ENCODE measurements around the gene PINK1. TPM values are rescaled to one million over a fixed set of nuclear protein-coding genes. Genes with fewer than 3 reads are reported as not detected.
A peak's percentile ranks its signal among the peaks of the same experiment; 100 is the strongest.

PINK1 gene
- total RNA-seq, 1 donor from 2014 or later = 16.5 TPM

DNA sequence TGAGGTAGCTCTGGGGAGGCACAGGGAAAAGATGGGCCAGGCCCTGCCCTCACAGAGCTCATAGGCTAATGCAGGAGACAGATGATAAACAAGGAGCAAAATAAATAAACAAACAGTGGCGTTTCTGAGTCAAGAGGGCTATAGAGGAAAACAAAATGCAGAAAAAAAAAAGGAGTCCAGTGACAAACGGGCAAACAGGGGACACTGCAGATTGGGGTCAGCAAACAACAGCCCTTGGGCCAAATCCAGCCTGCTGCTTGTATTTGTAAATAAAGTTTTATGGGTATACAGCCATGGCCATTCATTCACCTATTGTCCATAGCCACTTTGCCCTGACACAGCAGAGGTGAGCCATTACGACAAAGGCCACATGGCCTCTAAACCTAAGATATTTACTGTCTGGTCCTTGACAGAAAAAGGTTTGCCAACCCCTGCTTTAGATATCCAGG lies 19.1 kb upstream of the PINK1 start:
- Mint-ChIP-seq H3K4me3 (no peak overlapping the region), H3K36me3 (ENCODE audit: low read depth) (no peaks in the 10 kb centered on the region), H3K27me3 (ENCODE audit: low read depth) (no peaks in the 10 kb centered on the region), H3K4me1 (peaks cover 18% of the 10 kb centered on the region), H3K9me3 (no peaks in the 10 kb centered on the region), H3K27ac (ENCODE audit: unreplicated experiment) (no peak overlapping the region)
- TF ChIP-seq, protein P1, sequence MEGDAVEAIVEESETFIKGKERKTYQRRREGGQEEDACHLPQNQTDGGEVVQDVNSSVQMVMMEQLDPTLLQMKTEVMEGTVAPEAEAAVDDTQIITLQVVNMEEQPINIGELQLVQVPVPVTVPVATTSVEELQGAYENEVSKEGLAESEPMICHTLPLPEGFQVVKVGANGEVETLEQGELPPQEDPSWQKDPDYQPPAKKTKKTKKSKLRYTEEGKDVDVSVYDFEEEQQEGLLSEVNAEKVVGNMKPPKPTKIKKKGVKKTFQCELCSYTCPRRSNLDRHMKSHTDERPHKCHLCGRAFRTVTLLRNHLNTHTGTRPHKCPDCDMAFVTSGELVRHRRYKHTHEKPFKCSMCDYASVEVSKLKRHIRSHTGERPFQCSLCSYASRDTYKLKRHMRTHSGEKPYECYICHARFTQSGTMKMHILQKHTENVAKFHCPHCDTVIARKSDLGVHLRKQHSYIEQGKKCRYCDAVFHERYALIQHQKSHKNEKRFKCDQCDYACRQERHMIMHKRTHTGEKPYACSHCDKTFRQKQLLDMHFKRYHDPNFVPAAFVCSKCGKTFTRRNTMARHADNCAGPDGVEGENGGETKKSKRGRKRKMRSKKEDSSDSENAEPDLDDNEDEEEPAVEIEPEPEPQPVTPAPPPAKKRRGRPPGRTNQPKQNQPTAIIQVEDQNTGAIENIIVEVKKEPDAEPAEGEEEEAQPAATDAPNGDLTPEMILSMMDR (conservative IDR thresholded peaks at IDR 0.05) = no peak
- no peak for DNase-seq (ENCODE audit: low read depth, low spot score)

DNA sequence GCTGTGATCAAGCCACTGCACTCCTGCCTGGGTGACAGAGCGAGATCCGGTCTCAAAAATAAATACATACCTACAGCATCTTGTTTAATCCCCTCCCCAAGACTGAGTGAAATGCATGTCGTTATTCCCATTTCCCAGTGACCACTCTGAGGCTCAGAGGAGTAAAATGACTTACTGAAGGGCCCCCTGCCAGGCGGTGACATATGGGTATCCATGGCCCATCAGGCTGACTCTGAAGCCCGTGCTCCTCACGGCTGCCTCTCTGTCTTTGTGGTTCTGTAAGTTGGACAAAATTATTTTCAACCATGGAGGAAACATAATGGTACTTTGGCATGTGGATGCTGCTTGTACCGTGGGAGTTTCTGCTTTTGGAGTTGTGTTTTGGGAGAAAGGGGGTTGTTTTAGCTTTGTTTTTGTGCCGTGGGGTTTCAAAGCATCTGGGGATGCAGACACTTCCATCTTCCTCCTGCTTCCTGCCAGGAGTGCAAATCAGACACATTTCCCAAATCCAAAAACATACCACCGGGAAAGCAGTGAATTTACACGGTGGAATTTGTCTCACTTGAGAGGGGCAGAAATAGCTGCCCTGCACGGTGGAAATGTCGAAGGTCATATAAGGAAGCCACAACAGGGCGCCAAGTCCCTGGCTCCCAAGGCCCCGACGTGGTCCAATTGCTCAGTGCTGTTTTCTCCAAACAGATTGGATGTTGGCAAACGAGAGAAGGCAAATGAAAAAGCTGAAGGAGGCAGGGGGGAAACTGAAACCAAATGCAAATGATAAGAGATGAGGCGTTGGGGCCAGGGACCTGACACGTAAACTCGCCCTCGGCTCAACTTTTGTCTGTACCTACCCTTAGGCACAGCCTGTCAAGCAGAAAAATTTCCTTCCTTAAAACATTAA lies 17.1 kb upstream of the PINK1 start:
- H3K27me3 Mint-ChIP-seq (ENCODE audit: low read depth) = no peaks in the 10 kb centered on the region
- DNase-seq (ENCODE audit: low read depth, low spot score) = no peak
- peaks cover 12% of the 10 kb centered on the region for H3K4me1 Mint-ChIP-seq
- H3K9me3 Mint-ChIP-seq = no peaks in the 10 kb centered on the region
- H3K4me3 Mint-ChIP-seq = no peak overlapping the region
- H3K27ac Mint-ChIP-seq (ENCODE audit: unreplicated experiment) = no peak overlapping the region
- TF ChIP-seq, protein P1 (conservative IDR thresholded peaks at IDR 0.05) = no peak
- no peaks in the 10 kb centered on the region for H3K36me3 Mint-ChIP-seq (ENCODE audit: low read depth)

DNA sequence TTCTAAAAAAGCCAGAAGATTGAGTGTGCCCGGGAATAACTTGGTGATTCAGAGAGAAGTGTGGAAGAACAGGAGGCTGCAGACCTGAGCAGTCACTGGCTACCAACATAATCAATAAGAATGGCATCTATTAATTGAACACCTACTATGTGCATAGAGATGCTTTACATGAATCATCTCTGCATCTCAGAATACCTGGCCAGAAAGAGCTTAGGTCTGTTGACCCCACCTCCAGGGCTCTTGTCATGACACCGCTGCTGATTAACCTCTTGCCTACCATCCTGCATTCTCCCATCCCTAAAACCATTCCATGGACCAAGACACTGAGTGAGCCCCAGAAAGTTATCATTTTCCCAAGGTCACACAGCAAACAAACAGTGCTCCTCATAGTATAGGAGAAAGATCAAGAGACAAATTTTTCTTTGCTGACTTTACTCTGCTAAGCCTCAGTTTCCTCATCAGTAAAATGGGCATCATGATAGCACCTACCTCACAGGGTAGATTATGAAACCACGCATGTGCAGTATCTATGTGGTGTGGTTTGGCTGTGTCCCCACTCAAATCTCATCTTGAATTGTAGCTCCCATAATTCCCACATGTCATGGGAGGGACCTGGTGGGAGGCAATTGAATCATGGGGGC lies 16.3 kb upstream of the PINK1 start:
- no peak overlapping the region for H3K27ac Mint-ChIP-seq (ENCODE audit: unreplicated experiment)
- TF ChIP-seq, protein P1 (conservative IDR thresholded peaks at IDR 0.05) = no peak
- peaks cover 11% of the 10 kb centered on the region for H3K4me1 Mint-ChIP-seq
- no peak for DNase-seq (ENCODE audit: low read depth, low spot score)
- no peaks in the 10 kb centered on the region for H3K27me3 Mint-ChIP-seq (ENCODE audit: low read depth)
- no peak overlapping the region for H3K4me3 Mint-ChIP-seq
- H3K9me3 Mint-ChIP-seq = no peaks in the 10 kb centered on the region
- no peaks in the 10 kb centered on the region for H3K36me3 Mint-ChIP-seq (ENCODE audit: low read depth)

DNA sequence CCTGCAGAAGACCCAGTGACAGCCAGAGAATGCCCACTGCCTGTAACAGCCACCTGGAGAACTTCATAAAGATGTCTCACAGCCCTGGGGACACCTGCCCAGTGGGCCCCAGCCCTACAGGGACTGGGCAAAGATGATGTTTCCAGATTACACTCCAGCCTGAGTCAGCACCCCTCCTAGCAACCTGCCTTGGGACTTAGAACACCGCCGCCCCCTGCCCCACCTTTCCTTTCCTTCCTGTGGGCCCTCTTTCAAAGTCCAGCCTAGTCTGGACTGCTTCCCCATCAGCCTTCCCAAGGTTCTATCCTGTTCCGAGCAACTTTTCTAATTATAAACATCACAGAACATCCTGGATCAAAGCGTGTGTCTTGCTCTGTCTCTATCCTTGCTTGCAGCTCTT lies 14.7 kb upstream of the PINK1 start:
- DNase-seq (ENCODE audit: low read depth, low spot score) = no peak
- Mint-ChIP-seq H3K36me3 (ENCODE audit: low read depth) (no peaks in the 10 kb centered on the region), H3K9me3 (no peaks in the 10 kb centered on the region), H3K4me1 (peaks cover 5% of the 10 kb centered on the region), H3K27me3 (ENCODE audit: low read depth) (no peaks in the 10 kb centered on the region), H3K4me3 (no peak overlapping the region), H3K27ac (ENCODE audit: unreplicated experiment) (peak overlapping the region; percentile 0)
- TF ChIP-seq, protein P1 (conservative IDR thresholded peaks at IDR 0.05) = no peak

DNA sequence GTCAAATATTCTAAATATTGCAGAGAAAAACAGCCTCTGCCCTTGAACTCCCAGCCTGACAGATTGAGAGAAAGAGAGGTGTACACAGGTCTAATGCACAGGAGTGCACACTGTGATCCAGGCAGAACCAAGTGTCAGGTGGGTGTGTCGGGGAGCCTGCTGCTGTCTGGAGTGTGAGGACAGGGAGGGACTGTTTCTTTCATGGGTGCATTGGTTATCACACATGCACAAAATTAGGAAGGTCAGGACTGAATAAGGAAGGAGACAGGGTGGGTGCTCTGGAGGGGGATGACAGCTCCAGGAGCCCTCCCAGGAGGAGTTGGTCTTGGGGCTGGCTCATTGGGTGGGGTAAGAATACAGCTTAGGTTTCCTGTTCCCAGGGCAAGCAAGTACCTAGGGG lies 13.3 kb upstream of the PINK1 start:
- no peaks in the 10 kb centered on the region for H3K36me3 Mint-ChIP-seq (ENCODE audit: low read depth)
- H3K9me3 Mint-ChIP-seq = no peaks in the 10 kb centered on the region
- no peak for DNase-seq (ENCODE audit: low read depth, low spot score)
- no peaks in the 10 kb centered on the region for H3K4me1 Mint-ChIP-seq
- no peak overlapping the region for H3K27ac Mint-ChIP-seq (ENCODE audit: unreplicated experiment)
- peaks cover 2% of the 10 kb centered on the region for H3K27me3 Mint-ChIP-seq (ENCODE audit: low read depth)
- H3K4me3 Mint-ChIP-seq = no peak overlapping the region
- TF ChIP-seq, protein P1 (conservative IDR thresholded peaks at IDR 0.05) = no peak
